ENCODE data around the gene GSTM2.

Gene GSTM2

GRCh38 chr1:109642626-109643025 lies 25.2 kb upstream of the GSTM2 start:
- no peaks in the 10 kb centered on the region for H3K36me3 Mint-ChIP-seq (ENCODE audit: low read depth)
- TF ChIP-seq CTCF (IDR thresholded peaks at IDR 0.05; ENCODE audit: unreplicated experiment in 3 of 3) = no peak
- H3K9me3 Mint-ChIP-seq = peaks cover 3% of the 10 kb centered on the region
- no peak overlapping the region for H3K27ac Mint-ChIP-seq
- no peak overlapping the region for H3K4me3 Mint-ChIP-seq
- peaks cover 7% of the 10 kb centered on the region for H3K27me3 Mint-ChIP-seq (ENCODE audit: low read depth)
- H3K4me1 Mint-ChIP-seq = peaks cover 18% of the 10 kb centered on the region

- H3K27ac Mint-ChIP-seq = no peak overlapping the region
- no peaks in the 10 kb centered on the region for H3K36me3 Mint-ChIP-seq (ENCODE audit: low read depth)
- H3K4me1 Mint-ChIP-seq = peaks cover 13% of the 10 kb centered on the region
- H3K9me3 Mint-ChIP-seq = peaks cover 3% of the 10 kb centered on the region
- no peak overlapping the region for H3K4me3 Mint-ChIP-seq
- peak; percentile 76 to 85 (median 84) for TF ChIP-seq CTCF (IDR thresholded peaks at IDR 0.05; ENCODE audit: unreplicated experiment in 3 of 3)
- H3K27me3 Mint-ChIP-seq (ENCODE audit: low read depth) = peaks cover 5% of the 10 kb centered on the region
Measured at GRCh38 chr1:109643385-109644230, 24.2 kb upstream of the GSTM2 start.

- H3K36me3 Mint-ChIP-seq (ENCODE audit: low read depth) = no peaks in the 10 kb centered on the region
- no peak for TF ChIP-seq CTCF (IDR thresholded peaks at IDR 0.05; ENCODE audit: unreplicated experiment in 3 of 3)
- peak overlapping the region; percentile 32 to 68 (median 63) for H3K27ac Mint-ChIP-seq
Measured at GRCh38 chr1:109644670-109645069, 23.2 kb upstream of the GSTM2 start.

GRCh38 chr1:109649491-109649914 lies 18.4 kb upstream of the GSTM2 start:
- Mint-ChIP-seq H3K36me3 (ENCODE audit: low read depth) (no peaks in the 10 kb centered on the region), H3K4me3 (peak overlapping the region in 2 of 3 experiments; percentile 46 to 68), H3K27ac (peak overlapping the region in 2 of 3 experiments; percentile 71 to 75), H3K4me1 (peaks cover 23% of the 10 kb centered on the region), H3K27me3 (ENCODE audit: low read depth) (peaks cover 26% of the 10 kb centered on the region), H3K9me3 (peaks cover 3% of the 10 kb centered on the region)
- TF ChIP-seq CTCF (IDR thresholded peaks at IDR 0.05; ENCODE audit: unreplicated experiment in 3 of 3) = peak; percentile 14 to 29 (median 28)

More at GRCh38 chr1:109644670-109645069, 23.2 kb upstream of the GSTM2 start:
- no peak overlapping the region for H3K4me3 Mint-ChIP-seq
- peaks cover 4% of the 10 kb centered on the region for H3K27me3 Mint-ChIP-seq (ENCODE audit: low read depth)
- peaks cover 18% of the 10 kb centered on the region for H3K4me1 Mint-ChIP-seq
- peaks cover 3% of the 10 kb centered on the region for H3K9me3 Mint-ChIP-seq

- Mint-ChIP-seq H3K36me3 (ENCODE audit: low read depth) (no peaks in the 10 kb centered on the region), H3K4me3 (no peak overlapping the region), H3K9me3 (no peaks in the 10 kb centered on the region), H3K27ac (no peak overlapping the region), H3K27me3 (ENCODE audit: low read depth) (peaks cover 25% of the 10 kb centered on the region), H3K4me1 (peaks cover 28% of the 10 kb centered on the region)
- no peak for TF ChIP-seq CTCF (IDR thresholded peaks at IDR 0.05; ENCODE audit: unreplicated experiment in 3 of 3)
Measured at GRCh38 chr1:109650609-109651008, 17.2 kb upstream of the GSTM2 start.

Data from nephron (organoid).